Neural progenitor cell (in vitro differentiated cells): ENCODE data around the gene DOCK3. TPM values are rescaled to one million over a fixed set of nuclear protein-coding genes. Genes with fewer than 3 reads are reported as not detected.

Experiments used
- DNase-seq: peaks from one replicate; pipeline ENCODE4 v3.0.0-alpha.2; 2016; ENCODE audit warnings: low spot score
- H2AFZ ChIP-seq: fragments of 200-600 bp; sonication (generic); replicated peaks from 2 replicates; pipeline ENCODE4 v1.6.1; 2016; ENCODE audit warnings: antibody characterized with exemption
- H3F3A ChIP-seq: fragments of 200-600 bp; sonication (generic); 2 replicates; pipeline ENCODE4 v1.6.1; 2016; ENCODE audit warnings: antibody characterized with exemption, low read depth
- H3K27ac ChIP-seq: fragments of 200-600 bp; sonication (generic); 2 replicates; pipeline ENCODE4 v1.5.1; 2016; ENCODE audit warnings: mild to moderate bottlenecking
- H3K27me3 ChIP-seq: fragments of 200-600 bp; sonication (generic); 2 replicates; pipeline ENCODE4 v1.6.1; 2016; ENCODE audit warnings: mild to moderate bottlenecking, moderate library complexity
- H3K36me3 ChIP-seq: fragments of 200-600 bp; sonication (generic); 2 replicates; pipeline ENCODE4 v1.5.1; 2016
- H3K4me1 ChIP-seq: fragments of 200-600 bp; sonication (generic); 2 replicates; pipeline ENCODE4 v1.6.1; 2016; ENCODE audit warnings: mixed run types
- H3K4me2 ChIP-seq: fragments of 200-600 bp; sonication (generic); 2 replicates; pipeline ENCODE4 v1.6.1; 2016
- H3K4me3 ChIP-seq: fragments of 200-600 bp; sonication (generic); 2 replicates; pipeline ENCODE4 v1.5.1; 2016
- H3K79me2 ChIP-seq: fragments of 200-600 bp; sonication (generic); 2 replicates; pipeline ENCODE4 v1.6.1; 2016; ENCODE audit warnings: low read depth
- H3K9ac ChIP-seq: fragments of 200-600 bp; sonication (generic); 2 replicates; pipeline ENCODE4 v1.6.1; 2016
- H3K9me3 ChIP-seq: fragments of 200-600 bp; sonication (generic); 2 replicates; pipeline ENCODE4 v1.5.1; 2016; ENCODE audit warnings: low read depth
- H4K20me1 ChIP-seq: fragments of 200-600 bp; sonication (generic); 2 replicates; pipeline ENCODE4 v1.6.1; 2016; ENCODE audit warnings: low read depth
- H3K27ac Mint-ChIP-seq: 3 replicates; pipeline ENCODE4 v1.8.0; 2021; ENCODE audit warnings: mixed read lengths
- H3K27me3 Mint-ChIP-seq: 2 replicates; pipeline ENCODE4 v1.8.0; 2022; ENCODE audit warnings: low read depth, mild to moderate bottlenecking, inconsistent platforms, moderate library complexity, mixed read lengths; ENCODE audit not compliant: insufficient read depth
- H3K36me3 Mint-ChIP-seq: 3 replicates; pipeline ENCODE4 v1.8.0; 2021; ENCODE audit warnings: mixed read lengths
- H3K4me1 Mint-ChIP-seq: 3 replicates; pipeline ENCODE4 v1.8.0; 2021; ENCODE audit warnings: mixed read lengths
- H3K4me3 Mint-ChIP-seq: 3 replicates; pipeline ENCODE4 v1.8.0; 2021; ENCODE audit warnings: mild to moderate bottlenecking, moderate library complexity, mixed read lengths
- H3K9me3 Mint-ChIP-seq: 3 replicates; pipeline ENCODE4 v1.8.0; 2020; ENCODE audit warnings: mixed read lengths
- EZH2 ChIP-seq: fragments of 200-600 bp; sonication (generic); IDR thresholded peaks from 2 replicates; pipeline ENCODE4 v1.6.1; 2017; ENCODE audit warnings: antibody characterized with exemption, mild to moderate bottlenecking, moderate library complexity
- EZH2phosphoT487 ChIP-seq: fragments of 200-600 bp; sonication (generic); IDR thresholded peaks from 2 replicates; pipeline ENCODE4 v1.6.1; 2017; ENCODE audit warnings: antibody characterized with exemption
- total RNA-seq: library from RNA; depleted of rRNA; stranded (reverse); fragments of >200 nt; gene quantifications from 2 replicates; pipeline ENCODE4 v1.2.3, GENCODE V29; 2015; ENCODE audit warnings: low replicate concordance
- TF ChIP-seq, protein P1 (sequence below): fragments of 200-600 bp; sonication (generic); IDR thresholded peaks from 2 replicates; pipeline ENCODE4 v1.5.1; 2017; ENCODE audit warnings: antibody characterized with exemption, mild to moderate bottlenecking

DOCK3 gene
- total RNA-seq, 1 donor from 2014 or later, result 10.7 TPM

DNA sequence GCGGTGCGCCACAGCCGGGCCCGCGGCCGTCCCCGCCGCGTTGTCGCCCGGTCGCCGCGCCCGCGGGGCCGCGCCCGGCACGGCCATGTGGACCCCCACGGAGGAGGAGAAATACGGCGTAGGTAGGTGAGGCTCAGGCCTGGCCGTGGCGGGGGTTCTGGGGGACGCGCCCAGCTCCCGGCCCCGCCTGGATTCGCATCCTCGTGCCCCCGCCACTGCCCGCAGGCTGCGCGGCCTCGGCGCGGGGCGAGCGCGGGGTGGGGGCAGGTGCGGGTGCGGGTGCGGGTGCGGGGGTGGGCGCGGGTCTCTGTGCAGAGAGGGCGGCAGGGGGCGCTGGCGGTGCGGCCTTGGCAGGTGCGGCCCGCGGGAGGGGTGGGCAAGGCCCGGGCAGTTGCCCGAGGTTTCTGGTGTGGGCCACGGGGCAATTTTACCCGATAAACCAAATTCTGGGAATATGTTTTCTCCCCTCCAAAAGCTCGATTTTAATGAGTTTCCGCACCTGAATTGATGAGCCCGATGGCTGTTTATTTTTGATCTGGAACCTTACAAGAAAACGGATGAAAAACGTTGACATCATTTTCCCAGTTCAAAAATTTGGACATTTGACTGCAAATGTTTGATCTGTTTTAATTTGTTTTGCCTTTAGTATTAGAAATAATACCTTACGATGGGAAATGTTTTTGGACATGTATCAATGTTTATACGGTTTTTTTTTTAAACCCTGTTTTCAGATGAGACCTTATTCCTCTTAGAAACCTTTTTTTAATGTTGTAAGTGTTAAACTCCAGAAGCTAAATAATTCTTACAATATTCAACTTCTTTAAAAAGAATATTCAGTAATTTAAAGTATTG is 678 bp downstream of the DOCK3 start:
- Mint-ChIP-seq H3K4me1 (peaks cover 11% of the 10 kb centered on the region), H3K4me3 (peak overlapping the region; percentile 90), H3K27me3 (peaks cover 20% of the 10 kb centered on the region), H3K27ac (no peak overlapping the region), H3K9me3 (no peaks in the 10 kb centered on the region), H3K36me3 (peaks cover 3% of the 10 kb centered on the region)
- H4K20me1 ChIP-seq, result peaks cover 7% of the 10 kb centered on the region
- peaks cover 29% of the 10 kb centered on the region for H3K4me1 ChIP-seq
- TF ChIP-seq EZH2, result no peak
- TF ChIP-seq, protein P1, sequence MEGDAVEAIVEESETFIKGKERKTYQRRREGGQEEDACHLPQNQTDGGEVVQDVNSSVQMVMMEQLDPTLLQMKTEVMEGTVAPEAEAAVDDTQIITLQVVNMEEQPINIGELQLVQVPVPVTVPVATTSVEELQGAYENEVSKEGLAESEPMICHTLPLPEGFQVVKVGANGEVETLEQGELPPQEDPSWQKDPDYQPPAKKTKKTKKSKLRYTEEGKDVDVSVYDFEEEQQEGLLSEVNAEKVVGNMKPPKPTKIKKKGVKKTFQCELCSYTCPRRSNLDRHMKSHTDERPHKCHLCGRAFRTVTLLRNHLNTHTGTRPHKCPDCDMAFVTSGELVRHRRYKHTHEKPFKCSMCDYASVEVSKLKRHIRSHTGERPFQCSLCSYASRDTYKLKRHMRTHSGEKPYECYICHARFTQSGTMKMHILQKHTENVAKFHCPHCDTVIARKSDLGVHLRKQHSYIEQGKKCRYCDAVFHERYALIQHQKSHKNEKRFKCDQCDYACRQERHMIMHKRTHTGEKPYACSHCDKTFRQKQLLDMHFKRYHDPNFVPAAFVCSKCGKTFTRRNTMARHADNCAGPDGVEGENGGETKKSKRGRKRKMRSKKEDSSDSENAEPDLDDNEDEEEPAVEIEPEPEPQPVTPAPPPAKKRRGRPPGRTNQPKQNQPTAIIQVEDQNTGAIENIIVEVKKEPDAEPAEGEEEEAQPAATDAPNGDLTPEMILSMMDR, result peak; percentile 75
- H3K4me3 ChIP-seq, result peak overlapping the region; percentile 64
- no peaks in the 10 kb centered on the region for H3K9me3 ChIP-seq
- peak overlapping the region; percentile 30 for H2AFZ ChIP-seq
- DNase-seq, result peak; percentile 85
- peaks cover 27% of the 10 kb centered on the region for H3K27me3 ChIP-seq
- no peaks in the 10 kb centered on the region for H3K36me3 ChIP-seq
- H3F3A ChIP-seq, result peaks cover 19% of the 10 kb centered on the region
- no peak overlapping the region for H3K27ac ChIP-seq
- H3K79me2 ChIP-seq, result peaks cover 49% of the 10 kb centered on the region
- H3K4me2 ChIP-seq, result peak overlapping the region; percentile 94
- peak overlapping the region; percentile 17 for H3K9ac ChIP-seq

DNA sequence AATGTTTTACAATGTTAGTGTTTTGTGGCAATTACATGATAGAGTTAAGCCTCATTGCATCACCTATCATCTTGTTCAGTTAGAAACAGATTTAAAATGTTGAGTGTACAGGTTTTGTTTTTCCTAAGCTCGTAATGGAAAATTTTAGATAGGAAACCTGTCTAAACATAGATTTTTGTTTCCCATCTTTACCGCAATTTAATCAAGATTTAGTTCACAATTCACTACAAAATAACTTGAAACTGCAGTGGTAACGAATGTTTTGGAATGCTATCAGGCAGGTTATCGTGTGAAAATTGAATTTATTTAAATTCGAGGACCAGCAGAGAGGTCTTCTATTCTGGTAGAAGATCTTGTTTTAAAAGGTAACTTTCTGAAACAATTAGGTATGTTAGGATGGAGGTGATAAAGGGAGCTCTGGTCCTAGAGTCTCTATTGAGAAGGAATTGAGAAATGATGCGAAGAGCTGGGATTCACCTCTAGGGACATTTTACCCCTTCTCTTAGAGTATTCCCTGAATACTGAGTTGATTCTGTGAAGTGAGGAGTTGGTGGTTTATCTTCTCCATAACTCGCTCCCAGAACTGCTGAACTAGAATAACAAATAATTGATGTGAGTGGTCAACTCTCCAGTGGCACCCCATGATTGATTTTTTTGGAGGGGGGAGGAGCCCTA is 1.4 kb downstream of the DOCK3 start:
- peaks cover 11% of the 10 kb centered on the region for H3K4me1 Mint-ChIP-seq
- H3K27me3 ChIP-seq, result peaks cover 27% of the 10 kb centered on the region
- H3K27me3 Mint-ChIP-seq, result peaks cover 20% of the 10 kb centered on the region
- H3K9me3 ChIP-seq, result no peaks in the 10 kb centered on the region
- H3K36me3 Mint-ChIP-seq, result peaks cover 3% of the 10 kb centered on the region
- H3F3A ChIP-seq, result peaks cover 19% of the 10 kb centered on the region
- H3K36me3 ChIP-seq, result no peaks in the 10 kb centered on the region
- DNase-seq, result no peak
- H4K20me1 ChIP-seq, result peaks cover 7% of the 10 kb centered on the region
- H3K4me3 ChIP-seq, result peak overlapping the region; percentile 64
- H3K79me2 ChIP-seq, result peaks cover 57% of the 10 kb centered on the region
- no peak overlapping the region for H2AFZ ChIP-seq
- peak overlapping the region; percentile 94 for H3K4me2 ChIP-seq
- H3K4me1 ChIP-seq, result peaks cover 30% of the 10 kb centered on the region
- no peak overlapping the region for H3K27ac Mint-ChIP-seq
- peak overlapping the region; percentile 90 for H3K4me3 Mint-ChIP-seq
- TF ChIP-seq EZH2, result no peak
- TF ChIP-seq EZH2phosphoT487, result no peak
- TF ChIP-seq, protein P1, result no peak
- H3K27ac ChIP-seq, result no peak overlapping the region
- H3K9me3 Mint-ChIP-seq, result no peaks in the 10 kb centered on the region
- H3K9ac ChIP-seq, result peak overlapping the region; percentile 17

DNA sequence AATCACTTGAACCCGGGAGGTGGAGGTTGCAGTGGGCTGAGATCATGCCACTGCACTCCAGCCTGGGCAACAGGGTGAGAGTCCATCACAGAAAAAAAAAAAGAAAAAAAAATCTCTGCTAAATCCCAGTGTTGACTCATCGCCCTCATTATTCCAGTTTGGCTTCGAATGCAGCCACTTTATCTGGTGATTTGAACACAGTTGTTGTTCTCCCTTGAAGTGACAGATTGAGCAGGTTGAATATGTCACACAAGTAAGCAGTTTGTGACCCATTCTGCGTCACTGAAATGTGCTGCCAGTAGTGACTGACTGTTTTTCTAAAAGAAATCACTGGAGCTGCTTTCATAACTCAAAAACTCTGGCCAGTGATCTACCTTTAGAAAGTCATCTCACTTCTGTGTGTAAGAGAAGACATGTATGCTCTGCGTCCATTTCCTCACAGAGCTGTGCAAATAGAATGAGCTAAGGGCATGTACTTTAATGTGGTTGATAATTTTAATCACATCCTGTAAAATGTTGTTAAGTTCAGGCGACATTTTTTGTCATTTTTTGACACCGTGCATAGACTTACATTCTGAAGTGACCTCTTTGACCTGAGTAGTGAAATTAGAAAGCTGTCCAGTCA is 12.5 kb downstream of the DOCK3 start:
- peaks cover 3% of the 10 kb centered on the region for H3K4me1 ChIP-seq
- peaks cover 90% of the 10 kb centered on the region for H3K79me2 ChIP-seq

More for the DNA sequence above, 12.5 kb downstream of the DOCK3 start:
- Mint-ChIP-seq H3K4me1 (no peaks in the 10 kb centered on the region), H3K27me3 (peaks cover 2% of the 10 kb centered on the region), H3K4me3 (no peak overlapping the region), H3K27ac (no peak overlapping the region), H3K36me3 (peaks cover 5% of the 10 kb centered on the region), H3K9me3 (peaks cover 10% of the 10 kb centered on the region)
- no peaks in the 10 kb centered on the region for H3K27me3 ChIP-seq
- H3K27ac ChIP-seq, result no peak overlapping the region
- TF ChIP-seq EZH2phosphoT487, result no peak
- TF ChIP-seq, protein P1, result no peak
- no peaks in the 10 kb centered on the region for H3K36me3 ChIP-seq
- no peak overlapping the region for H3K9ac ChIP-seq
- peaks cover 12% of the 10 kb centered on the region for H4K20me1 ChIP-seq
- no peak overlapping the region for H3K4me3 ChIP-seq
- DNase-seq, result no peak
- no peak overlapping the region for H2AFZ ChIP-seq
- H3K9me3 ChIP-seq, result no peaks in the 10 kb centered on the region
- H3K4me2 ChIP-seq, result no peak overlapping the region
- H3F3A ChIP-seq, result peaks cover 4% of the 10 kb centered on the region
